ENCODE results near the gene CACHD1. TPM values are rescaled to one million over a fixed set of nuclear protein-coding genes. Genes with fewer than 3 reads are reported as not detected.

CACHD1 gene
- 4.3 TPM for polyA plus RNA-seq (2013)

DNA sequence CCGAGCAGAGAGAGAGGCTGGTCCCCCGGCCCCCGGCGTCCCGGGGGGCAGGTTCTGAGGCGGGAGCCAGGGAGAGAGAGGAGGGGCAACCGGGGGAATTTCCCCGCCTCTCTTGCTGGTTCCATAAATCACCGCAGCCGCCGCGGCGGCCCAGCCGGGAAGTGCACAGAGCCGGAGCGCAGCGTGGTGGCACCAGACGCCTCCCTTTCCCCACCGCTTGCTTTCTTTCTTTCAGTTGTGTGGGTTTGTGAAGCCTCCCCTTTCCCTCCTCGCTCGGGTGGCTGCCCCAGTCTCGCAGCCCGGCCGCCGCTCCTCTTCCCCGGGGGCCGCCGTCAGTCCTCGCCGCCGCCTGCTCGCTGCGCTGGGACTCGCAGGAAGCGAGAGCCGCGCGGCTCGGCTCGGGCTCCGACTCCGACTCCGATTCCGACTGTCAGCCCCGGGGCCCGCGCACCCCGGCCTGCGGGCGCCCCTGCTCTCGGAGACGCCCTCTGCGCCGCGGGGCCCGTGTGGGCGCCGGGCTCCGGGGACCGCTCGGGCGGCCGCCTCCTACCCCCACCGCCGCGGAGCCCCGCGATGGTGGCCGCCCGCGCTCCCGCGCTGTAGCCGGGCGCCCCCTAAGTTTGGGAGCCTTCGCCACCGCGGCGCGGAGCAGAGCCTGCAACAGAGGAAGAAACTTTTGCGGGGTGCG lies at the start of gene CACHD1:
Gene CACHD1, plus strand, starts transcription at position 153 of the 688 bp plus-strand sequence. CDS start 616 bp downstream, outside the sequence.
- Histone ChIP-seq H3K9me3 (ENCODE audit: control extremely low read depth in 1 of 5, control insufficient read depth in 4 of 5, insufficient read depth in 2 of 5, low read depth in 1 of 5, low read length in 4 of 5) (peaks cover 0 to 1% (median 0%) of the 10 kb centered on the region in 5 experiments), H3K27me3 (replicated peaks in 2 of 5; ENCODE audit: control insufficient read depth in 4 of 5, insufficient read depth in 5 of 5, low read length in 4 of 5) (peaks cover 0 to 22% (median 17%) of the 10 kb centered on the region in 5 experiments), H3K4me3 (ENCODE audit: control insufficient read depth in 1 of 7, extremely low read depth in 1 of 7, insufficient read depth in 4 of 7, low read depth in 2 of 7, low read length in 6 of 7) (peak within 1 kb of the TSS; percentile 67 to 84 (median 77)), H3K36me3 (ENCODE audit: control insufficient read depth in 4 of 4, insufficient read depth in 4 of 4, low read length in 3 of 4) (no peaks in the 10 kb centered on the region), H3K4me1 (ENCODE audit: control extremely low read depth in 1 of 4, control insufficient read depth in 4 of 4, insufficient read depth in 4 of 4, low read length in 3 of 4) (peaks cover 0 to 25% (median 21%) of the 10 kb centered on the region in 4 experiments), H3K27ac (ENCODE audit: insufficient read depth in 1 of 2, low read depth in 1 of 2, low read length in 2 of 2, poor library complexity in 1 of 2, severe bottlenecking in 2 of 2) (no peak within 1 kb of the TSS)
- peak; percentile 80 to 91 (median 89) for DNase-seq
- CTCF ChIA-PET, result no interaction called here
- WGBS (ENCODE audit: insufficient coverage), result under 1% methylated on average over 58 of the region's 82 CpGs
- POLR2A ChIA-PET, result no interaction called here

DNA sequence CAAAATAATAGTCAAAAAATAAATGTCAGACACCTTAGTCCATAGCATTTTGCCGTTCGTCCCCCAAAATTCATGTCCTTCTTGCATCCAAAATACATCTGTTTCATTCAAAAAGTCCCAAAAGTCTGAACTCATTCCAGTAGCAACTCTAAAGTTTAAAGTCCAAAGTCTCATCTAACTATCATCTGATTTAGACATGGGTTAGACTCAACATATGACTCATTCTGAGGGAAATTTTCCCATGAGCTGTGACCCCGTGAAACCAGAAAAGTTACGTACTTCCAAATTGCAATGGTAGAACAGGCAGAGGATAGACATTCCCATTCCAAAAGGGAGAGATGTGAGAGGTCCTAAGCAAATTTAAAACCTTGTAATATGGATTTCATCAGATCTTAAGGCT lies 48.6 kb upstream of the CACHD1 start:
- DNase-seq, result no peak
- no peak overlapping the region for H3K4me3 ChIP-seq (ENCODE audit: control insufficient read depth in 1 of 7, extremely low read depth in 1 of 7, insufficient read depth in 4 of 7, low read depth in 2 of 7, low read length in 6 of 7)
- H3K36me3 ChIP-seq (ENCODE audit: control insufficient read depth in 4 of 4, insufficient read depth in 4 of 4, low read length in 3 of 4), result no peaks in the 10 kb centered on the region
- no peaks in the 10 kb centered on the region for H3K9me3 ChIP-seq (ENCODE audit: control extremely low read depth in 1 of 5, control insufficient read depth in 4 of 5, insufficient read depth in 2 of 5, low read depth in 1 of 5, low read length in 4 of 5)
- H3K27ac ChIP-seq (ENCODE audit: insufficient read depth in 1 of 2, low read depth in 1 of 2, low read length in 2 of 2, poor library complexity in 1 of 2, severe bottlenecking in 2 of 2), result no peak overlapping the region
- H3K4me1 ChIP-seq (ENCODE audit: control extremely low read depth in 1 of 4, control insufficient read depth in 4 of 4, insufficient read depth in 4 of 4, low read length in 3 of 4), result no peaks in the 10 kb centered on the region
- 96% methylated on average over 4 of the region's 4 CpGs for WGBS (ENCODE audit: insufficient coverage)
- ChIA-PET POLR2A (no interaction called here), CTCF (interaction anchor here (0.5 kb wide), 1 partner anchor 140 kb away, joined by 3 read pairs; no protein-coding TSS in a partner anchor)
- H3K27me3 ChIP-seq (replicated peaks in 2 of 5; ENCODE audit: control insufficient read depth in 4 of 5, insufficient read depth in 5 of 5, low read length in 4 of 5), result no peaks in the 10 kb centered on the region

GRCh38 chr1:64423526-64423925 lies 46.4 kb upstream of the CACHD1 start:
- H3K27ac ChIP-seq (ENCODE audit: insufficient read depth in 1 of 2, low read depth in 1 of 2, low read length in 2 of 2, poor library complexity in 1 of 2, severe bottlenecking in 2 of 2), result no peak overlapping the region
- ChIA-PET POLR2A (no interaction called here), CTCF (no interaction called here)
- H3K4me3 ChIP-seq (ENCODE audit: control insufficient read depth in 1 of 7, extremely low read depth in 1 of 7, insufficient read depth in 4 of 7, low read depth in 2 of 7, low read length in 6 of 7), result no peak overlapping the region
- no peaks in the 10 kb centered on the region for H3K4me1 ChIP-seq (ENCODE audit: control extremely low read depth in 1 of 4, control insufficient read depth in 4 of 4, insufficient read depth in 4 of 4, low read length in 3 of 4)
- DNase-seq, result no peak
- H3K36me3 ChIP-seq (ENCODE audit: control insufficient read depth in 4 of 4, insufficient read depth in 4 of 4, low read length in 3 of 4), result no peaks in the 10 kb centered on the region
- 100% methylated on average over 3 of the region's 4 CpGs for WGBS (ENCODE audit: insufficient coverage)
- no peaks in the 10 kb centered on the region for H3K27me3 ChIP-seq (replicated peaks in 2 of 5; ENCODE audit: control insufficient read depth in 4 of 5, insufficient read depth in 5 of 5, low read length in 4 of 5)
- no peaks in the 10 kb centered on the region for H3K9me3 ChIP-seq (ENCODE audit: control extremely low read depth in 1 of 5, control insufficient read depth in 4 of 5, insufficient read depth in 2 of 5, low read depth in 1 of 5, low read length in 4 of 5)

DNA sequence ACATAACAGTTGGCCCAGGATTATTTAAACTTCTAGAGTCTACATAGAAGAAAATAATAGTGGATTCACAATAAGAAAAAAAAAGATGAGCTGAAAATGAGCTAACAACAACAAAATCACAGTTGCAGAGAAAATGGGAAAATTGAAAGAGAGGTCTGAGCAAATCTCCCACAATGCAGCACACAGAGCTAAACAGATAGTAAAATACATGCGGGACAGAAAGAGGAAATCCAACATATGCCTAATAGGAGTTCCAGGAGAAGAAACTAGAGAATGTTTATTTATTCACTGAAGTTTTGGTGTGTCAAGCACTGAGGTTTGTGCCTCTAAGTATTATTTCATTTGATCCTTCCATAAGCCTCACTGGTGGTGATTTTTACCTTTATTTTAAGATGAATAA lies 45.5 kb upstream of the CACHD1 start:
- ChIA-PET CTCF (no interaction called here), POLR2A (no interaction called here)
- no CpG with 5 or more reads among the region's 1 CpG for WGBS (ENCODE audit: insufficient coverage)
- Histone ChIP-seq H3K27ac (ENCODE audit: insufficient read depth in 1 of 2, low read depth in 1 of 2, low read length in 2 of 2, poor library complexity in 1 of 2, severe bottlenecking in 2 of 2) (no peak overlapping the region), H3K4me3 (ENCODE audit: control insufficient read depth in 1 of 7, extremely low read depth in 1 of 7, insufficient read depth in 4 of 7, low read depth in 2 of 7, low read length in 6 of 7) (no peak overlapping the region), H3K27me3 (replicated peaks in 2 of 5; ENCODE audit: control insufficient read depth in 4 of 5, insufficient read depth in 5 of 5, low read length in 4 of 5) (no peaks in the 10 kb centered on the region), H3K4me1 (ENCODE audit: control extremely low read depth in 1 of 4, control insufficient read depth in 4 of 4, insufficient read depth in 4 of 4, low read length in 3 of 4) (no peaks in the 10 kb centered on the region), H3K36me3 (ENCODE audit: control insufficient read depth in 4 of 4, insufficient read depth in 4 of 4, low read length in 3 of 4) (no peaks in the 10 kb centered on the region), H3K9me3 (ENCODE audit: control extremely low read depth in 1 of 5, control insufficient read depth in 4 of 5, insufficient read depth in 2 of 5, low read depth in 1 of 5, low read length in 4 of 5) (no peaks in the 10 kb centered on the region)
- no peak for DNase-seq

GRCh38 chr1:64425521-64425920 lies 44.4 kb upstream of the CACHD1 start:
- WGBS (ENCODE audit: insufficient coverage), result 100% methylated on average over 1 of the region's 2 CpGs
- H3K27ac ChIP-seq (ENCODE audit: insufficient read depth in 1 of 2, low read depth in 1 of 2, low read length in 2 of 2, poor library complexity in 1 of 2, severe bottlenecking in 2 of 2), result no peak overlapping the region
- H3K4me3 ChIP-seq (ENCODE audit: control insufficient read depth in 1 of 7, extremely low read depth in 1 of 7, insufficient read depth in 4 of 7, low read depth in 2 of 7, low read length in 6 of 7), result no peak overlapping the region
- no peak for DNase-seq
- CTCF ChIA-PET, result no interaction called here
- no peaks in the 10 kb centered on the region for H3K36me3 ChIP-seq (ENCODE audit: control insufficient read depth in 4 of 4, insufficient read depth in 4 of 4, low read length in 3 of 4)
- H3K9me3 ChIP-seq (ENCODE audit: control extremely low read depth in 1 of 5, control insufficient read depth in 4 of 5, insufficient read depth in 2 of 5, low read depth in 1 of 5, low read length in 4 of 5), result no peaks in the 10 kb centered on the region
- POLR2A ChIA-PET, result no interaction called here
- H3K27me3 ChIP-seq (replicated peaks in 2 of 5; ENCODE audit: control insufficient read depth in 4 of 5, insufficient read depth in 5 of 5, low read length in 4 of 5), result no peaks in the 10 kb centered on the region
- no peaks in the 10 kb centered on the region for H3K4me1 ChIP-seq (ENCODE audit: control extremely low read depth in 1 of 4, control insufficient read depth in 4 of 4, insufficient read depth in 4 of 4, low read length in 3 of 4)

DNA sequence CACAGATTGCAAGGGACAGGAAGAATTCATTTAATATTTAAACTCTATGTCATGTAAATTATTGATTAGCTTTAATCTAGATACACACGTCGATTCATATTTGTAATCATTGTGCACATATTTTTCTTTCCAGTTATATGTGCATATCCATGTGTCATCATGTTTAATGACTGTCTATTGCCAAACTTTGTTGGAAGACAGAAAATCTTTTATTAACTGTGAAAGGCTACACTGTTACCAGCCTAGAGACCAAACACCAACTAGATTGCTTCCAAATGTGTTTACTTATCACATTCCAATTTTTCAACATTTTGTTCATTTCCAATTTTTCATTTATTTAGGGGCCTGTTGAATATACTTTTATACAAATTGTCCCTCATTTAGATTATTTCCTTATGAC lies 43.2 kb upstream of the CACHD1 start:
- Histone ChIP-seq H3K4me1 (ENCODE audit: control extremely low read depth in 1 of 4, control insufficient read depth in 4 of 4, insufficient read depth in 4 of 4, low read length in 3 of 4) (no peaks in the 10 kb centered on the region), H3K4me3 (ENCODE audit: control insufficient read depth in 1 of 7, extremely low read depth in 1 of 7, insufficient read depth in 4 of 7, low read depth in 2 of 7, low read length in 6 of 7) (no peak overlapping the region), H3K9me3 (ENCODE audit: control extremely low read depth in 1 of 5, control insufficient read depth in 4 of 5, insufficient read depth in 2 of 5, low read depth in 1 of 5, low read length in 4 of 5) (no peaks in the 10 kb centered on the region), H3K27ac (ENCODE audit: insufficient read depth in 1 of 2, low read depth in 1 of 2, low read length in 2 of 2, poor library complexity in 1 of 2, severe bottlenecking in 2 of 2) (no peak overlapping the region), H3K36me3 (ENCODE audit: control insufficient read depth in 4 of 4, insufficient read depth in 4 of 4, low read length in 3 of 4) (no peaks in the 10 kb centered on the region), H3K27me3 (replicated peaks in 2 of 5; ENCODE audit: control insufficient read depth in 4 of 5, insufficient read depth in 5 of 5, low read length in 4 of 5) (no peaks in the 10 kb centered on the region)
- POLR2A ChIA-PET, result no interaction called here
- DNase-seq, result no peak
- no CpG with 5 or more reads among the region's 2 CpGs for WGBS (ENCODE audit: insufficient coverage)
- CTCF ChIA-PET, result interaction anchor here (0.6 kb wide), 1 partner anchor 724 kb away, joined by 3 read pairs; no protein-coding TSS in a partner anchor

DNA sequence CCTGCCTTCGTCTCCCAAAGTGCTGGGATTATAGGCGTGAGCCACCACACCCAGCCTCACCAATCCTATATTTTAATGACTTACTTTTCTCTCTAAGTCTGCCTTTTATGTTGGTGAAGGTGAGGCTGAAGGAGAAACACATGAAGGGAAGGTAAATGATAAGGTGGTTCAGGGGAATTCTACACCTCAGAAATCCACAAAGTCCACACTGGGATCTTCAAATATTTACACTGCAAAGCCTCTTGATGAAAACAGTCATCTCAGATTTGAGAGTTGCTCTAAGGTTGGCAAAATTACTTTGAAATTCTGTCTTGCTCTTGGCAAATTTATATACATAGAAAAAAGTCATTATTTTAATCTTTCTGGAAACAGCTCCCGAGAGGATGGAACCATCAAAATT lies 42.0 kb upstream of the CACHD1 start:
- CTCF ChIA-PET, result no interaction called here
- POLR2A ChIA-PET, result no interaction called here

More for the DNA sequence above, 42.0 kb upstream of the CACHD1 start:
- Histone ChIP-seq H3K4me3 (ENCODE audit: control insufficient read depth in 1 of 7, extremely low read depth in 1 of 7, insufficient read depth in 4 of 7, low read depth in 2 of 7, low read length in 6 of 7) (no peak overlapping the region), H3K27me3 (replicated peaks in 2 of 5; ENCODE audit: control insufficient read depth in 4 of 5, insufficient read depth in 5 of 5, low read length in 4 of 5) (no peaks in the 10 kb centered on the region), H3K9me3 (ENCODE audit: control extremely low read depth in 1 of 5, control insufficient read depth in 4 of 5, insufficient read depth in 2 of 5, low read depth in 1 of 5, low read length in 4 of 5) (no peaks in the 10 kb centered on the region), H3K4me1 (ENCODE audit: control extremely low read depth in 1 of 4, control insufficient read depth in 4 of 4, insufficient read depth in 4 of 4, low read length in 3 of 4) (no peaks in the 10 kb centered on the region), H3K27ac (ENCODE audit: insufficient read depth in 1 of 2, low read depth in 1 of 2, low read length in 2 of 2, poor library complexity in 1 of 2, severe bottlenecking in 2 of 2) (no peak overlapping the region), H3K36me3 (ENCODE audit: control insufficient read depth in 4 of 4, insufficient read depth in 4 of 4, low read length in 3 of 4) (no peaks in the 10 kb centered on the region)
- no peak for DNase-seq
- WGBS (ENCODE audit: insufficient coverage), result no CpG with 5 or more reads among the region's 3 CpGs
